PC-9 (cell line): ENCODE data around the gene BRSK2.

Source experiments
- EZH2 ChIP-seq: fragments of 200-600 bp; sonication (generic); IDR thresholded peaks from 2 replicates; pipeline ENCODE4 v1.8.0; 2017; ENCODE audit warnings: antibody characterized with exemption, low read depth
- TF ChIP-seq, protein P1 (sequence below): fragments of 200-600 bp; sonication (generic); conservative IDR thresholded peaks from 2 replicates; pipeline ENCODE4 v1.6.1; 2017; ENCODE audit warnings: mixed run types, antibody characterized with exemption, mild to moderate bottlenecking, moderate library complexity

- no peak for TF ChIP-seq EZH2
- TF ChIP-seq, protein P1, sequence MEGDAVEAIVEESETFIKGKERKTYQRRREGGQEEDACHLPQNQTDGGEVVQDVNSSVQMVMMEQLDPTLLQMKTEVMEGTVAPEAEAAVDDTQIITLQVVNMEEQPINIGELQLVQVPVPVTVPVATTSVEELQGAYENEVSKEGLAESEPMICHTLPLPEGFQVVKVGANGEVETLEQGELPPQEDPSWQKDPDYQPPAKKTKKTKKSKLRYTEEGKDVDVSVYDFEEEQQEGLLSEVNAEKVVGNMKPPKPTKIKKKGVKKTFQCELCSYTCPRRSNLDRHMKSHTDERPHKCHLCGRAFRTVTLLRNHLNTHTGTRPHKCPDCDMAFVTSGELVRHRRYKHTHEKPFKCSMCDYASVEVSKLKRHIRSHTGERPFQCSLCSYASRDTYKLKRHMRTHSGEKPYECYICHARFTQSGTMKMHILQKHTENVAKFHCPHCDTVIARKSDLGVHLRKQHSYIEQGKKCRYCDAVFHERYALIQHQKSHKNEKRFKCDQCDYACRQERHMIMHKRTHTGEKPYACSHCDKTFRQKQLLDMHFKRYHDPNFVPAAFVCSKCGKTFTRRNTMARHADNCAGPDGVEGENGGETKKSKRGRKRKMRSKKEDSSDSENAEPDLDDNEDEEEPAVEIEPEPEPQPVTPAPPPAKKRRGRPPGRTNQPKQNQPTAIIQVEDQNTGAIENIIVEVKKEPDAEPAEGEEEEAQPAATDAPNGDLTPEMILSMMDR: no peak
These were observed 59.9 kb downstream of the BRSK2 start for GRCh38 chr11:1449490-1450243.
